Measurements from ENCODE around the gene RHBDL1. TPM values are rescaled to one million over a fixed set of nuclear protein-coding genes. Genes with fewer than 3 reads are reported as not detected.

RHBDL1 gene
- total RNA-seq, 1 donor from 2014 or later, result 0.51 TPM

- peak; percentile 92 for DNase-seq
Observed at GRCh38 chr16:637081-638018, 38.1 kb upstream of the RHBDL1 start.

- DNase-seq, result no peak
Observed at GRCh38 chr16:638034-638543, 37.4 kb upstream of the RHBDL1 start.

- no peak for DNase-seq
Observed at GRCh38 chr16:638836-639235, 36.6 kb upstream of the RHBDL1 start.

GRCh38 chr16:640614-641013 is 34.9 kb upstream of the RHBDL1 start:
- no peak for DNase-seq

- DNase-seq, result peak; percentile 61
Observed at GRCh38 chr16:641326-642188, 33.9 kb upstream of the RHBDL1 start, which contains the start of gene MCRIP2. Gene MCRIP2 (plus strand): TSS chr16:641828. CDS start chr16:641992, 164 bp downstream.

- peak; percentile 26 for DNase-seq
Observed at GRCh38 chr16:642189-643049, 33.1 kb upstream of the RHBDL1 start.

GRCh38 chr16:643050-643368 is 32.5 kb upstream of the RHBDL1 start:
- no peak for DNase-seq

- no peak for DNase-seq
Observed at GRCh38 chr16:644556-644955, 30.9 kb upstream of the RHBDL1 start.

- no peak for DNase-seq
Observed at GRCh38 chr16:645852-646678, 29.4 kb upstream of the RHBDL1 start.

- no peak for DNase-seq
Observed at GRCh38 chr16:646679-647172, 28.7 kb upstream of the RHBDL1 start.

- DNase-seq, result no peak
Observed at GRCh38 chr16:647173-647902, 28.1 kb upstream of the RHBDL1 start.

GRCh38 chr16:648071-648780 is 27.2 kb upstream of the RHBDL1 start:
- DNase-seq, result peak; percentile 49

GRCh38 chr16:648781-649589 is 26.5 kb upstream of the RHBDL1 start, which contains the start of gene WDR90:
Gene WDR90 (plus strand): TSS chr16:649365. CDS start chr16:649417, 52 bp downstream.
- DNase-seq, result peak; percentile 93

GRCh38 chr16:649631-650030 is 25.8 kb upstream of the RHBDL1 start:
- DNase-seq, result no peak

- no peak for DNase-seq
Observed at GRCh38 chr16:651844-652243, 23.6 kb upstream of the RHBDL1 start.

GRCh38 chr16:652454-653305 is 22.8 kb upstream of the RHBDL1 start:
- DNase-seq, result no peak

- no peak for DNase-seq
Observed at GRCh38 chr16:654034-654433, 21.4 kb upstream of the RHBDL1 start.

- DNase-seq, result no peak
Observed at GRCh38 chr16:657487-657886, 18.0 kb upstream of the RHBDL1 start.
